Suprapubic skin (tissue), 4 donors: ENCODE data around the gene MAJIN. TPM values are rescaled to one million over a fixed set of nuclear protein-coding genes. Genes with fewer than 3 reads are reported as not detected.

Experiments used
- DNase-seq, 2 donors: peaks; one replicate each; pipeline ENCODE4 v3.0.0-alpha.2; 2019; ENCODE audit warnings: low spot score in 2 of 2
- H3K27ac ChIP-seq: fragments of 200-600 bp; sonication (generic); one replicate; pipeline ENCODE4 v1.5.1; 2019
- H3K27me3 ChIP-seq: fragments of 200-600 bp; sonication (generic); one replicate; pipeline ENCODE4 v1.5.1; 2019
- H3K36me3 ChIP-seq: fragments of 200-600 bp; sonication (generic); one replicate; pipeline ENCODE4 v1.5.1; 2019
- H3K4me1 ChIP-seq: fragments of 200-600 bp; sonication (generic); one replicate; pipeline ENCODE4 v1.5.1; 2019
- H3K4me3 ChIP-seq: fragments of 200-600 bp; sonication (generic); one replicate; pipeline ENCODE4 v1.5.1; 2019; ENCODE audit warnings: mild to moderate bottlenecking
- H3K9me3 ChIP-seq: fragments of 200-600 bp; sonication (generic); one replicate; pipeline ENCODE4 v1.5.1; 2019
- CTCF ChIP-seq, 2 donors: fragments of 200-600 bp in 1 of 2; fragments of 450-650 bp in 1 of 2; sonication (generic) in 1 of 2; IDR thresholded peaks; one replicate each; pipeline ENCODE4 v1.5.1; 2016 to 2019; ENCODE audit warnings: antibody characterized with exemption in 2 of 2, mild to moderate bottlenecking in 1 of 2, moderate library complexity in 1 of 2
- EP300 ChIP-seq: sonication (generic); formaldehyde crosslinking; IDR thresholded peaks from one replicate; pipeline ENCODE4 v1.6.1; 2017; ENCODE audit warnings: antibody characterized with exemption
- POLR2A ChIP-seq, 2 donors: fragments of 450-650 bp; IDR thresholded peaks; one replicate each; pipeline ENCODE4 v1.6.1; 2017; ENCODE audit warnings: antibody characterized with exemption in 2 of 2, mild to moderate bottlenecking in 2 of 2, moderate library complexity in 2 of 2
- POLR2AphosphoS5 ChIP-seq, 3 donors: sonication (generic); formaldehyde crosslinking; IDR thresholded peaks; one replicate each; pipeline ENCODE4 v1.6.1; 2017; ENCODE audit warnings: antibody characterized with exemption in 3 of 3
- WGBS: methylation state at CpG from one replicate; pipeline ENCODE4 v1.1.5; 2018; 5-methylcytosine and 5-hydroxymethylcytosine counted together
- total RNA-seq, 4 donors: library from RNA; depleted of rRNA; stranded (reverse); fragments of >200 nt; gene quantifications; one replicate each; pipeline ENCODE4 v1.1.0, GENCODE V29; 2016

MAJIN gene
- total RNA-seq, 4 donors from 2014 or later, result not detected

- H3K27me3 ChIP-seq, result no peaks in the 10 kb centered on the region
- H3K4me3 ChIP-seq, result no peak overlapping the region
- peaks cover 22% of the 10 kb centered on the region for H3K4me1 ChIP-seq
- TF ChIP-seq CTCF (IDR thresholded peaks at IDR 0.05), result no peak
- TF ChIP-seq POLR2AphosphoS5 (IDR thresholded peaks at IDR 0.05), result no peak
- TF ChIP-seq EP300, result no peak
- TF ChIP-seq POLR2A (IDR thresholded peaks at IDR 0.05), result no peak
- no peak overlapping the region for H3K27ac ChIP-seq
- peaks cover 33% of the 10 kb centered on the region for H3K36me3 ChIP-seq
- peak in 1 of 2 donors; percentile 58 for DNase-seq
- no peaks in the 10 kb centered on the region for H3K9me3 ChIP-seq
- 79% methylated on average over 7 of the region's 22 CpGs for WGBS
Observed at GRCh38 chr11:64926689-64927088, 45.2 kb downstream of the MAJIN start.

GRCh38 chr11:64925536-64926436, 46.1 kb downstream of the MAJIN start:
- H3K4me1 ChIP-seq, result peaks cover 22% of the 10 kb centered on the region
- TF ChIP-seq POLR2AphosphoS5 (IDR thresholded peaks at IDR 0.05), result no peak
- no peak for TF ChIP-seq CTCF (IDR thresholded peaks at IDR 0.05)
- TF ChIP-seq EP300, result no peak
- TF ChIP-seq POLR2A (IDR thresholded peaks at IDR 0.05), result no peak
- H3K36me3 ChIP-seq, result peaks cover 24% of the 10 kb centered on the region
- WGBS, result 70% methylated on average over 15 of the region's 24 CpGs
- no peaks in the 10 kb centered on the region for H3K27me3 ChIP-seq
- peak overlapping the region; percentile 96 for H3K4me3 ChIP-seq
- H3K27ac ChIP-seq, result no peak overlapping the region
- no peaks in the 10 kb centered on the region for H3K9me3 ChIP-seq
- peak in 1 of 2 donors; percentile 71 for DNase-seq

GRCh38 chr11:64924910-64925284, 47.0 kb downstream of the MAJIN start:
- Histone ChIP-seq H3K27ac (peak overlapping the region; percentile 88), H3K36me3 (peaks cover 15% of the 10 kb centered on the region), H3K4me3 (peak overlapping the region; percentile 96), H3K27me3 (no peaks in the 10 kb centered on the region), H3K4me1 (peaks cover 22% of the 10 kb centered on the region), H3K9me3 (no peaks in the 10 kb centered on the region)
- TF ChIP-seq EP300 (no peak), CTCF (IDR thresholded peaks at IDR 0.05) (no peak), POLR2A (IDR thresholded peaks at IDR 0.05) (no peak), POLR2AphosphoS5 (IDR thresholded peaks at IDR 0.05) (no peak)
- WGBS, result under 1% methylated on average over 24 of the region's 24 CpGs
- DNase-seq, result peak in 1 of 2 donors; percentile 69

- peak within 1 kb of the TSS; percentile 88 for H3K27ac ChIP-seq
- TF ChIP-seq EP300 (no peak), POLR2AphosphoS5 (IDR thresholded peaks at IDR 0.05) (peak in 2 of 3 donors; percentile 27 to 80), CTCF (IDR thresholded peaks at IDR 0.05) (no peak), POLR2A (IDR thresholded peaks at IDR 0.05) (peak in 1 of 2 donors; percentile 46)
- peak; percentile 95 to 96 for DNase-seq
- peaks cover 11% of the 10 kb centered on the region for H3K36me3 ChIP-seq
- no peaks in the 10 kb centered on the region for H3K27me3 ChIP-seq
- under 1% methylated on average over 32 of the region's 47 CpGs for WGBS
- H3K4me1 ChIP-seq, result peaks cover 22% of the 10 kb centered on the region
- H3K9me3 ChIP-seq, result no peaks in the 10 kb centered on the region
- peak within 1 kb of the TSS; percentile 96 for H3K4me3 ChIP-seq
Observed at GRCh38 chr11:64923944-64924909, 47.7 kb downstream of the MAJIN start, which contains the start of gene PPP2R5B. Gene PPP2R5B, plus strand, starts transcription at chr11:64924689. Its CDS starts 1,046 bp downstream, at chr11:64925735.
